H9 (cell line): ENCODE data around the gene ITPR2. TPM values are rescaled to one million over a fixed set of nuclear protein-coding genes. Genes with fewer than 3 reads are reported as not detected.

Source experiments
- DNase-seq: peaks from one replicate; pipeline ENCODE4 v3.0.0-alpha.2; 2017
- H2AFZ ChIP-seq: one replicate; pipeline ENCODE4 v1.6.1; 2013; ENCODE audit warnings: mild to moderate bottlenecking, low read length, control low read depth, moderate library complexity
- H2AK5ac ChIP-seq: 2 replicates; pipeline ENCODE4 v1.6.1; 2013; ENCODE audit warnings: low read length, control low read depth, mixed read lengths; ENCODE audit not compliant: insufficient read length
- H2BK120ac ChIP-seq: one replicate; pipeline ENCODE4 v1.6.1; 2013; ENCODE audit warnings: low read depth, mild to moderate bottlenecking, low read length, control low read depth, inconsistent platforms; ENCODE audit not compliant: poor library complexity, severe bottlenecking
- H2BK12ac ChIP-seq: 2 replicates; pipeline ENCODE4 v1.6.1; 2013; ENCODE audit warnings: low read length, control low read depth, mixed read lengths, low read depth; ENCODE audit not compliant: insufficient read length
- H2BK15ac ChIP-seq: 2 replicates; pipeline ENCODE4 v1.6.1; 2013; ENCODE audit warnings: low read depth, low read length, control low read depth
- H2BK20ac ChIP-seq: one replicate; pipeline ENCODE4 v1.6.1; 2013; ENCODE audit warnings: low read depth, mild to moderate bottlenecking, low read length, control low read depth, inconsistent platforms; ENCODE audit not compliant: poor library complexity, severe bottlenecking
- H2BK5ac ChIP-seq: 2 replicates; pipeline ENCODE4 v1.6.1; 2013; ENCODE audit warnings: low read length, control low read depth, mixed read lengths; ENCODE audit not compliant: insufficient read length
- H3K14ac ChIP-seq: 2 replicates; pipeline ENCODE4 v1.6.1; 2013; ENCODE audit warnings: low read length, control low read depth; ENCODE audit not compliant: insufficient read depth
- H3K18ac ChIP-seq: 2 replicates; pipeline ENCODE4 v1.6.1; 2013; ENCODE audit warnings: low read depth, mild to moderate bottlenecking, mixed read lengths, low read length, control low read depth; ENCODE audit not compliant: insufficient read length
- H3K23ac ChIP-seq: 2 replicates; pipeline ENCODE4 v1.6.1; 2013; ENCODE audit warnings: low read length, control low read depth, mixed read lengths, low read depth; ENCODE audit not compliant: insufficient read length
- H3K23me2 ChIP-seq: 2 replicates; pipeline ENCODE4 v1.6.1; 2013; ENCODE audit warnings: low read depth, mild to moderate bottlenecking, mixed read lengths, low read length, control low read depth; ENCODE audit not compliant: insufficient read length, poor library complexity, severe bottlenecking
- H3K27ac ChIP-seq: 2 replicates; pipeline ENCODE4 v1.5.1; 2013; ENCODE audit warnings: low read length, control low read depth, mixed read lengths, low read depth; ENCODE audit not compliant: insufficient read length
- H3K27me3 ChIP-seq: 2 replicates; pipeline ENCODE4 v1.6.1; 2013; ENCODE audit warnings: low read length, control low read depth, inconsistent platforms; ENCODE audit not compliant: insufficient read depth
- H3K4ac ChIP-seq: 2 replicates; pipeline ENCODE4 v1.6.1; 2013; ENCODE audit warnings: low read depth, mild to moderate bottlenecking, control low read depth, inconsistent platforms, low read length, moderate library complexity
- H3K4me1 ChIP-seq: 2 replicates; pipeline ENCODE4 v1.6.1; 2013; ENCODE audit warnings: low read length, control low read depth, inconsistent platforms; ENCODE audit not compliant: insufficient read depth
- H3K4me2 ChIP-seq: 2 replicates; pipeline ENCODE4 v1.6.1; 2013; ENCODE audit warnings: low read length, control low read depth, mixed read lengths; ENCODE audit not compliant: insufficient read length, insufficient read depth
- H3K56ac ChIP-seq: 2 replicates; pipeline ENCODE4 v1.6.1; 2013; ENCODE audit warnings: low read depth, mild to moderate bottlenecking, mixed read lengths, low read length, control low read depth; ENCODE audit not compliant: insufficient read length
- H3K79me1 ChIP-seq: 2 replicates; pipeline ENCODE4 v1.6.1; 2013; ENCODE audit warnings: low read depth, mild to moderate bottlenecking, moderate library complexity, low read length, control low read depth, inconsistent platforms; ENCODE audit not compliant: insufficient read depth, poor library complexity, severe bottlenecking
- H3K79me2 ChIP-seq: 2 replicates; pipeline ENCODE4 v1.6.1; 2013; ENCODE audit warnings: low read length, control low read depth, inconsistent platforms; ENCODE audit not compliant: insufficient read depth
- H3K9ac ChIP-seq: 2 replicates; pipeline ENCODE4 v1.6.1; 2013; ENCODE audit warnings: low read length, control low read depth, mixed read lengths; ENCODE audit not compliant: insufficient read length; ENCODE audit errors: extremely low read depth
- H3K9me3 ChIP-seq: one replicate; pipeline ENCODE4 v1.6.1; 2013; ENCODE audit warnings: low read depth, low read length, inconsistent platforms; ENCODE audit not compliant: control insufficient read depth
- H3T11ph ChIP-seq: one replicate; pipeline ENCODE4 v1.6.1; 2013; ENCODE audit warnings: mild to moderate bottlenecking, low read length, control low read depth, inconsistent platforms
- H4K20me1 ChIP-seq: one replicate; pipeline ENCODE4 v1.6.1; 2013; ENCODE audit not compliant: control insufficient read depth, insufficient read length, insufficient read depth
- H4K5ac ChIP-seq: 2 replicates; pipeline ENCODE4 v1.6.1; 2013; ENCODE audit warnings: low read depth, mild to moderate bottlenecking, mixed read lengths, low read length, control low read depth; ENCODE audit not compliant: insufficient read length
- H4K8ac ChIP-seq: replicated peaks from 2 replicates; pipeline ENCODE4 v1.6.1; 2013; ENCODE audit warnings: low read length, control low read depth, mixed read lengths, low read depth; ENCODE audit not compliant: insufficient read length
- H4K91ac ChIP-seq: 2 replicates; pipeline ENCODE4 v1.6.1; 2013; ENCODE audit warnings: low read depth, mild to moderate bottlenecking, moderate library complexity, mixed read lengths, low read length, control low read depth; ENCODE audit not compliant: insufficient read length
- H3K27ac Mint-ChIP-seq, 3 experiments: 2 replicates in 2 of 3; 3 replicates in 1 of 3; pipeline ENCODE4 v1.8.0; 2020 to 2021; ENCODE audit warnings: mixed read lengths in 3 of 3, mild to moderate bottlenecking in 1 of 3, moderate library complexity in 1 of 3
- H3K27me3 Mint-ChIP-seq: 2 replicates; pipeline ENCODE4 v1.8.0; 2021; ENCODE audit warnings: low read depth, mild to moderate bottlenecking, moderate library complexity, mixed read lengths
- H3K36me3 Mint-ChIP-seq, 3 experiments: 2 replicates in 2 of 3; 3 replicates in 1 of 3; pipeline ENCODE4 v1.8.0; 2020 to 2021; ENCODE audit warnings: low read depth in 3 of 3, mixed read lengths in 3 of 3; ENCODE audit not compliant: insufficient read depth in 1 of 3
- H3K4me1 Mint-ChIP-seq, 2 experiments: 2 replicates each; pipeline ENCODE4 v1.8.0; 2020; ENCODE audit warnings: mixed read lengths in 2 of 2
- H3K4me3 Mint-ChIP-seq, 2 experiments: 2 replicates in 1 of 2; 3 replicates in 1 of 2; pipeline ENCODE4 v1.8.0; 2020 to 2021; ENCODE audit warnings: mild to moderate bottlenecking in 2 of 2, mixed read lengths in 2 of 2, moderate library complexity in 1 of 2
- H3K9me3 Mint-ChIP-seq, 2 experiments: 2 replicates in 1 of 2; 3 replicates in 1 of 2; pipeline ENCODE4 v1.8.0; 2020; ENCODE audit warnings: mild to moderate bottlenecking in 2 of 2, mixed read lengths in 2 of 2, moderate library complexity in 1 of 2
- WGBS: extraction: QIAGEN DNeasy Blood & Tissue Kit; methylation state at CpG from one replicate; pipeline ENCODE4 v1.1.7; 2013; ENCODE audit warnings: missing lambda C conversion rate, low lambda C conversion rate, mixed read lengths; ENCODE audit not compliant: insufficient read length; ENCODE audit errors: extremely low coverage; 5-methylcytosine and 5-hydroxymethylcytosine counted together
- total RNA-seq: library from RNA; stranded (reverse); gene quantifications from 2 replicates; pipeline ENCODE4 v1.2.1, GENCODE V29; 2021
- TF ChIP-seq, protein P1 (sequence below): fragments of 200-600 bp; sonication (generic); conservative IDR thresholded peaks from 3 replicates; pipeline ENCODE4 v1.8.0; 2021; ENCODE audit warnings: antibody characterized with exemption, mild to moderate bottlenecking

ITPR2 gene
- total RNA-seq, 1 experiment from 2014 or later, result 14.8 TPM

- Histone ChIP-seq H4K8ac (no peak overlapping the region), H3K4ac (no peak overlapping the region), H3K79me2 (peaks cover 11% of the 10 kb centered on the region; the same call in 1 of the 2 replicates), H3K27me3 (no peaks in the 10 kb centered on the region), H2BK120ac (no peak overlapping the region), H3K4me1 (no peaks in the 10 kb centered on the region), H2AK5ac (no peak overlapping the region), H3K9ac (no peak overlapping the region), H4K20me1 (no peaks in the 10 kb centered on the region), H2AFZ (no peak overlapping the region), H3K23ac (no peak overlapping the region), H2BK15ac (no peak overlapping the region), H3K9me3 (no peaks in the 10 kb centered on the region), H3K18ac (no peak overlapping the region), H2BK12ac (no peak overlapping the region), H3T11ph (no peak overlapping the region), H4K5ac (no peak overlapping the region), H3K79me1 (peaks cover 3% of the 10 kb centered on the region), H4K91ac (no peak overlapping the region), H3K56ac (no peak overlapping the region), H3K4me2 (no peak overlapping the region), H3K14ac (no peak overlapping the region), H3K27ac (no peak overlapping the region), H2BK20ac (no peak overlapping the region), H3K23me2 (no peaks in the 10 kb centered on the region), H2BK5ac (no peak overlapping the region)
- Mint-ChIP-seq H3K9me3 (no peaks in the 10 kb centered on the region), H3K4me3 (no peak overlapping the region), H3K27me3 (no peaks in the 10 kb centered on the region), H3K4me1 (peaks cover 5 to 7% of the 10 kb centered on the region in 2 experiments; a peak in 3 of 4 replicates), H3K36me3 (no peaks in the 10 kb centered on the region), H3K27ac (no peak overlapping the region)
- no peak for DNase-seq
- TF ChIP-seq, protein P1, sequence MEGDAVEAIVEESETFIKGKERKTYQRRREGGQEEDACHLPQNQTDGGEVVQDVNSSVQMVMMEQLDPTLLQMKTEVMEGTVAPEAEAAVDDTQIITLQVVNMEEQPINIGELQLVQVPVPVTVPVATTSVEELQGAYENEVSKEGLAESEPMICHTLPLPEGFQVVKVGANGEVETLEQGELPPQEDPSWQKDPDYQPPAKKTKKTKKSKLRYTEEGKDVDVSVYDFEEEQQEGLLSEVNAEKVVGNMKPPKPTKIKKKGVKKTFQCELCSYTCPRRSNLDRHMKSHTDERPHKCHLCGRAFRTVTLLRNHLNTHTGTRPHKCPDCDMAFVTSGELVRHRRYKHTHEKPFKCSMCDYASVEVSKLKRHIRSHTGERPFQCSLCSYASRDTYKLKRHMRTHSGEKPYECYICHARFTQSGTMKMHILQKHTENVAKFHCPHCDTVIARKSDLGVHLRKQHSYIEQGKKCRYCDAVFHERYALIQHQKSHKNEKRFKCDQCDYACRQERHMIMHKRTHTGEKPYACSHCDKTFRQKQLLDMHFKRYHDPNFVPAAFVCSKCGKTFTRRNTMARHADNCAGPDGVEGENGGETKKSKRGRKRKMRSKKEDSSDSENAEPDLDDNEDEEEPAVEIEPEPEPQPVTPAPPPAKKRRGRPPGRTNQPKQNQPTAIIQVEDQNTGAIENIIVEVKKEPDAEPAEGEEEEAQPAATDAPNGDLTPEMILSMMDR, result no peak
- WGBS, result no CpG with 5 or more reads among the region's 1 CpG
These were observed 25.7 kb downstream of the ITPR2 start for GRCh38 chr12:26807292-26807691.
